ENCODE measurements around the gene SWAP70. TPM values are rescaled to one million over a fixed set of nuclear protein-coding genes. Genes with fewer than 3 reads are reported as not detected.

SWAP70 gene
- total and polyA plus RNA-seq, 2 experiments from 2014 or later = 30.3 to 33.3 TPM

GRCh38 chr11:9678576-9678975 lies 14.7 kb downstream of the SWAP70 start:
- Histone ChIP-seq H3K4me2 (0 out of 2 replicates have a peak overlapping the region, but pooled peaks have one; percentile 14), H3K79me2 (replicated peaks; ENCODE audit: insufficient read depth) (peaks cover 81% of the 10 kb centered on the region), H4K20me1 (replicated peaks; ENCODE audit: insufficient read depth) (peaks cover 6% of the 10 kb centered on the region), H3K27ac (ENCODE audit: low read depth) (no peak overlapping the region), H3F3A (replicated peaks; ENCODE audit: low read depth) (no peaks in the 10 kb centered on the region), H3K4me1 (ENCODE audit: insufficient read depth) (peaks cover 55% of the 10 kb centered on the region), H3K27me3 (ENCODE audit: insufficient read depth) (no peaks in the 10 kb centered on the region), H3K9me2 (ENCODE audit: insufficient read depth) (no peaks in the 10 kb centered on the region; the same call in 1 of the 2 replicates), H3K4me3 (no peak overlapping the region), H3K36me3 (ENCODE audit: insufficient read depth) (no peaks in the 10 kb centered on the region), H2AFZ (no peak overlapping the region)
- H3K4me3 Mint-ChIP-seq = peak overlapping the region; percentile 0; the same call in 1 of the 3 replicates
- peak; percentile 34 for DNase-seq (ENCODE audit: low spot score)
- TF ChIP-seq JUNB (IDR thresholded peaks at IDR 0.05; ENCODE audit: unreplicated experiment) (no peak), EZH2 (IDR thresholded peaks at IDR 0.05; ENCODE audit: low read depth, unreplicated experiment) (no peak), EZH2phosphoT487 (IDR thresholded peaks at IDR 0.05; ENCODE audit: unreplicated experiment) (no peak), ZNF331 (CRISPR knock-in tag; IDR thresholded peaks at IDR 0.05; ENCODE audit: low read depth) (no peak), POLR2AphosphoS5 (IDR thresholded peaks at IDR 0.05; ENCODE audit: low read depth) (no peak), ZNF114 (CRISPR knock-in tag; IDR thresholded peaks at IDR 0.05) (no peak), REST (IDR thresholded peaks at IDR 0.05; ENCODE audit: unreplicated experiment) (no peak), NANOG (IDR thresholded peaks at IDR 0.05; ENCODE audit: borderline replicate concordance) (no peak), CREB1 (CRISPR knock-in tag; IDR thresholded peaks at IDR 0.05; ENCODE audit: low read depth) (no peak), STAT1 (IDR thresholded peaks at IDR 0.05; ENCODE audit: unreplicated experiment) (no peak)
- TF ChIP-seq, protein P1, sequence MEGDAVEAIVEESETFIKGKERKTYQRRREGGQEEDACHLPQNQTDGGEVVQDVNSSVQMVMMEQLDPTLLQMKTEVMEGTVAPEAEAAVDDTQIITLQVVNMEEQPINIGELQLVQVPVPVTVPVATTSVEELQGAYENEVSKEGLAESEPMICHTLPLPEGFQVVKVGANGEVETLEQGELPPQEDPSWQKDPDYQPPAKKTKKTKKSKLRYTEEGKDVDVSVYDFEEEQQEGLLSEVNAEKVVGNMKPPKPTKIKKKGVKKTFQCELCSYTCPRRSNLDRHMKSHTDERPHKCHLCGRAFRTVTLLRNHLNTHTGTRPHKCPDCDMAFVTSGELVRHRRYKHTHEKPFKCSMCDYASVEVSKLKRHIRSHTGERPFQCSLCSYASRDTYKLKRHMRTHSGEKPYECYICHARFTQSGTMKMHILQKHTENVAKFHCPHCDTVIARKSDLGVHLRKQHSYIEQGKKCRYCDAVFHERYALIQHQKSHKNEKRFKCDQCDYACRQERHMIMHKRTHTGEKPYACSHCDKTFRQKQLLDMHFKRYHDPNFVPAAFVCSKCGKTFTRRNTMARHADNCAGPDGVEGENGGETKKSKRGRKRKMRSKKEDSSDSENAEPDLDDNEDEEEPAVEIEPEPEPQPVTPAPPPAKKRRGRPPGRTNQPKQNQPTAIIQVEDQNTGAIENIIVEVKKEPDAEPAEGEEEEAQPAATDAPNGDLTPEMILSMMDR (conservative IDR thresholded peaks at IDR 0.05; ENCODE audit: low read depth in 2 of 2) = no peak
- TF ChIP-seq, protein P2, sequence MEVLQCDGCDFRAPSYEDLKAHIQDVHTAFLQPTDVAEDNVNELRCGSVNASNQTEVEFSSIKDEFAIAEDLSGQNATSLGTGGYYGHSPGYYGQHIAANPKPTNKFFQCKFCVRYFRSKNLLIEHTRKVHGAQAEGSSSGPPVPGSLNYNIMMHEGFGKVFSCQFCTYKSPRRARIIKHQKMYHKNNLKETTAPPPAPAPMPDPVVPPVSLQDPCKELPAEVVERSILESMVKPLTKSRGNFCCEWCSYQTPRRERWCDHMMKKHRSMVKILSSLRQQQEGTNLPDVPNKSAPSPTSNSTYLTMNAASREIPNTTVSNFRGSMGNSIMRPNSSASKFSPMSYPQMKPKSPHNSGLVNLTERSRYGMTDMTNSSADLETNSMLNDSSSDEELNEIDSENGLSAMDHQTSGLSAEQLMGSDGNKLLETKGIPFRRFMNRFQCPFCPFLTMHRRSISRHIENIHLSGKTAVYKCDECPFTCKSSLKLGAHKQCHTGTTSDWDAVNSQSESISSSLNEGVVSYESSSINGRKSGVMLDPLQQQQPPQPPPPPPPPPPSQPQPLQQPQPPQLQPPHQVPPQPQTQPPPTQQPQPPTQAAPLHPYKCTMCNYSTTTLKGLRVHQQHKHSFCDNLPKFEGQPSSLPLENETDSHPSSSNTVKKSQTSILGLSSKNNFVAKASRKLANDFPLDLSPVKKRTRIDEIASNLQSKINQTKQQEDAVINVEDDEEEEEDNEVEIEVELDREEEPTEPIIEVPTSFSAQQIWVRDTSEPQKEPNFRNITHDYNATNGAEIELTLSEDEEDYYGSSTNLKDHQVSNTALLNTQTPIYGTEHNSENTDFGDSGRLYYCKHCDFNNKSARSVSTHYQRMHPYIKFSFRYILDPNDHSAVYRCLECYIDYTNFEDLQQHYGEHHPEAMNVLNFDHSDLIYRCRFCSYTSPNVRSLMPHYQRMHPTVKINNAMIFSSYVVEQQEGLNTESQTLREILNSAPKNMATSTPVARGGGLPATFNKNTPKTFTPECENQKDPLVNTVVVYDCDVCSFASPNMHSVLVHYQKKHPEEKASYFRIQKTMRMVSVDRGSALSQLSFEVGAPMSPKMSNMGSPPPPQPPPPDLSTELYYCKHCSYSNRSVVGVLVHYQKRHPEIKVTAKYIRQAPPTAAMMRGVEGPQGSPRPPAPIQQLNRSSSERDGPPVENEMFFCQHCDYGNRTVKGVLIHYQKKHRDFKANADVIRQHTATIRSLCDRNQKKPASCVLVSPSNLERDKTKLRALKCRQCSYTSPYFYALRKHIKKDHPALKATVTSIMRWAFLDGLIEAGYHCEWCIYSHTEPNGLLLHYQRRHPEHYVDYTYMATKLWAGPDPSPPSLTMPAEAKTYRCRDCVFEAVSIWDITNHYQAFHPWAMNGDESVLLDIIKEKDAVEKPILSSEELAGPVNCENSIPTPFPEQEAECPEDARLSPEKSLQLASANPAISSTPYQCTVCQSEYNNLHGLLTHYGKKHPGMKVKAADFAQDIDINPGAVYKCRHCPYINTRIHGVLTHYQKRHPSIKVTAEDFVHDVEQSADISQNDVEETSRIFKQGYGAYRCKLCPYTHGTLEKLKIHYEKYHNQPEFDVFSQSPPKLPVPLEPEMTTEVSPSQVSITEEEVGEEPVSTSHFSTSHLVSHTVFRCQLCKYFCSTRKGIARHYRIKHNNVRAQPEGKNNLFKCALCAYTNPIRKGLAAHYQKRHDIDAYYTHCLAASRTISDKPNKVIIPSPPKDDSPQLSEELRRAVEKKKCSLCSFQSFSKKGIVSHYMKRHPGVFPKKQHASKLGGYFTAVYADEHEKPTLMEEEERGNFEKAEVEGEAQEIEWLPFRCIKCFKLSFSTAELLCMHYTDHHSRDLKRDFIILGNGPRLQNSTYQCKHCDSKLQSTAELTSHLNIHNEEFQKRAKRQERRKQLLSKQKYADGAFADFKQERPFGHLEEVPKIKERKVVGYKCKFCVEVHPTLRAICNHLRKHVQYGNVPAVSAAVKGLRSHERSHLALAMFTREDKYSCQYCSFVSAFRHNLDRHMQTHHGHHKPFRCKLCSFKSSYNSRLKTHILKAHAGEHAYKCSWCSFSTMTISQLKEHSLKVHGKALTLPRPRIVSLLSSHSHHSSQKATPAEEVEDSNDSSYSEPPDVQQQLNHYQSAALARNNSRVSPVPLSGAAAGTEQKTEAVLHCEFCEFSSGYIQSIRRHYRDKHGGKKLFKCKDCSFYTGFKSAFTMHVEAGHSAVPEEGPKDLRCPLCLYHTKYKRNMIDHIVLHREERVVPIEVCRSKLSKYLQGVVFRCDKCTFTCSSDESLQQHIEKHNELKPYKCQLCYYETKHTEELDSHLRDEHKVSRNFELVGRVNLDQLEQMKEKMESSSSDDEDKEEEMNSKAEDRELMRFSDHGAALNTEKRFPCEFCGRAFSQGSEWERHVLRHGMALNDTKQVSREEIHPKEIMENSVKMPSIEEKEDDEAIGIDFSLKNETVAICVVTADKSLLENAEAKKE (CRISPR knock-in tag; IDR thresholded peaks at IDR 0.05) = no peak
- TF ChIP-seq, protein P3, sequence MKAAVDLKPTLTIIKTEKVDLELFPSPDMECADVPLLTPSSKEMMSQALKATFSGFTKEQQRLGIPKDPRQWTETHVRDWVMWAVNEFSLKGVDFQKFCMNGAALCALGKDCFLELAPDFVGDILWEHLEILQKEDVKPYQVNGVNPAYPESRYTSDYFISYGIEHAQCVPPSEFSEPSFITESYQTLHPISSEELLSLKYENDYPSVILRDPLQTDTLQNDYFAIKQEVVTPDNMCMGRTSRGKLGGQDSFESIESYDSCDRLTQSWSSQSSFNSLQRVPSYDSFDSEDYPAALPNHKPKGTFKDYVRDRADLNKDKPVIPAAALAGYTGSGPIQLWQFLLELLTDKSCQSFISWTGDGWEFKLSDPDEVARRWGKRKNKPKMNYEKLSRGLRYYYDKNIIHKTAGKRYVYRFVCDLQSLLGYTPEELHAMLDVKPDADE (IDR thresholded peaks at IDR 0.05) = no peak
- no peaks in the 10 kb centered on the region for H3K27me3 Mint-ChIP-seq (ENCODE audit: insufficient read depth, low read depth, poor library complexity)
- H3K36me3 Mint-ChIP-seq (ENCODE audit: low read depth) = peaks cover 2% of the 10 kb centered on the region; the same call in 1 of the 3 replicates
- ATAC-seq = peak; percentile 15
- H3K27ac Mint-ChIP-seq = peak overlapping the region; percentile 39; the same call in 1 of the 2 replicates
- peaks cover 42% of the 10 kb centered on the region for H3K4me1 Mint-ChIP-seq
- H3K9me3 Mint-ChIP-seq = no peaks in the 10 kb centered on the region
